A172 (cell line): Measurements from ENCODE around the gene NNMT. TPM values are rescaled to one million over a fixed set of nuclear protein-coding genes. Genes with fewer than 3 reads are reported as not detected.
"Not testable (repeated sequence)": the region's sequence is repeated elsewhere in the genome, so short reads cannot be mapped to it uniquely, and the experiment has no call there.

ENCODE experiments used
- DNase-seq: peaks from one replicate; pipeline ENCODE4 v3.0.0-alpha.2; 2015; ENCODE audit warnings: low spot score
- total RNA-seq: library from RNA; depleted of rRNA; stranded (reverse); fragments of >200 nt; shearing (Covaris generic); gene quantifications from 2 replicates; pipeline ENCODE4 v1.2.3, GENCODE V29; 2014

NNMT gene
- total RNA-seq, 1 experiment from 2014 or later, result 109 TPM

DNA sequence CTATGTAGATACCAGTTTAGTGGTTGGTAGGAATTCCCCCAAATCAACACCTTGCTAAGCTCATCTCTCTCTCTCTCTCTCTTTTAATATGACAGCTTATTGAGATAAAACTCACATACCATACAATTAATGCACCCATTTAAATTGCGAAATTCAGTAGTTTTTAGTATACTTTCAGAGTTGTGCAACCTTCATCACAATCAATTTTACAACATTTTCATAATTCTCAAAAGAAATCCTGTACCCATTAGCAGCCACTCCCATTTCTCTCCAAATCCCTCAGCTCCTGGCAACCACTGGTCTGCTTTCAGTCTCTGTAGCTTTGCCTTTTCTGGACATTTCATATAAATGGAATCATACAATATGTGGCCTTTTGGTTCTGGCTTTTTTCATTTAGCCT, 13.3 kb downstream of the NNMT start:
- DNase-seq, result no peak

DNA sequence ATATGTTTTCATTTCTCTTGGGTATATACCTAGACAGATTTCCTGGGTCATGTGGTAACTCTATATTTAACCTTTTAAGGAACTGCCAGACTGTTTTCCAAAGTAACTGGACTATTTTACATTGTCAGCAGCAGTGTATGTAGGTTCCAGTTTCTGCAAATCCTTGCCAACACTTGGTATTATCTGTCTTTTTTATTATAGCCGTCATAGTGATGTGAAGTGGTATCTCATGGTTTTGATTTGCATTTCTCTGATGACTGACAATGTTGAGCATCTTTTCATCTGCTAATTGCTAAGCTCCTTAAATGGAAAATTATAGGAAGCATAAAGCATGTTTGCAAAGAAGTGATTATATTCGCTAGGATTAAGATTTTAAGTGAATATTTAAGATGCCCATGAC, 13.9 kb downstream of the NNMT start:
- no peak for DNase-seq

DNA sequence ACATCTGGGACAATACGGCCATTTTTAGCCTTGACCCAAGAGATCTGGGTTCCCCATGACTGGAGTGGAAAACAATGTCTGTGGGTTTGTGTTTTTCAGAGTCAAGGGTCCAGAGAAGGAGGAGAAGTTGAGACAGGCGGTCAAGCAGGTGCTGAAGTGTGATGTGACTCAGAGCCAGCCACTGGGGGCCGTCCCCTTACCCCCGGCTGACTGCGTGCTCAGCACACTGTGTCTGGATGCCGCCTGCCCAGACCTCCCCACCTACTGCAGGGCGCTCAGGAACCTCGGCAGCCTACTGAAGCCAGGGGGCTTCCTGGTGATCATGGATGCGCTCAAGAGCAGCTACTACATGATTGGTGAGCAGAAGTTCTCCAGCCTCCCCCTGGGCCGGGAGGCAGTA, 15.7 kb downstream of the NNMT start:
- DNase-seq, result no peak

DNA sequence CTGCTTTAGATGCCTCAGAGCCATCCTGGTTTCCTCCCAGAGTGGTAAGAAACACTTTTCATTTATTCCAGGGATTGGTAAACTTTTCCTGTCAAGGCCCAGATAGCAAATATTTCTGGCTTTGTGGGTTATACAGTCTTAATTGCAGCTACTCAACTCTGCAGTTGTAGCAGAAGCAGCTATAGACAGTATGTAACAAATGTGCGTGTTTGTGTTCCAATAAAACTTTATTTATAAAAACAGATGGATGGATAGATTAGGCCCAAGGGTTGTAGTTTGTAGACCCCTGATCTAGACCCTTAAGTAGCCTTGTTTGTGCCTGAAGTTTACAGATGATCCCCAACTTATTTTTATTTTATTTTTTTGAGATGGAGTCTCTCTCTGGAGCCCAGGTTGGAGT, 17.9 kb downstream of the NNMT start:
- no peak for DNase-seq

DNA sequence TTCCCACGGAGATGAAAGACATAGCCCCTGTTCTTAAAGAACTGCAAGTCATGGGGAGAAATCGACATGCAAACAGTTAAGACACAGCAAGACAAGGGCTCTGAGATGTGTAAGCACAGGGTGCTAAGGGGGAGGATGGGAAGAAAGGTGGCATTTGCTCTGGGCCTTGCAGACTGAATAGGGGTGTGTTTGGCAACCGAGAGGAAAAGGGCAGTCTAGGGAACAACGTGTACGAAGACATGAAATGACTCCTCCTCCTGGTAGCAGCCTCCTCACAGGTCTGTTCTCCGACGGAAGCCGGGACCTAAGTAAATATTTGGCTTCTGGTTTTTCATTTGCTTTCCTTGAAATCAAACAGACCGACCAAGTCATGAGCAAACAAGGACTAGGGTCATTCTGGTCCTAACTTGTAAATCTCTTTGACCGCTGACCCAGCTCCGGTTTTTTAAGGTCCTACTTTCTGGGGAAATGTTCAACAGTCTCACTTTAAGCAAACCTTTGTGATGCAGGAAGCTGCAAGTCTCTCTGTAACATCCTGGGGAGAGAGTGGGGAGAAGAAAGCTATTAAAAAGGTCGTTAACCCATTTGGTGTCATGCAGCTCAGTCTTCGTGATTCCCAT, 19.7 kb downstream of the NNMT start:
- DNase-seq, result no peak

DNA sequence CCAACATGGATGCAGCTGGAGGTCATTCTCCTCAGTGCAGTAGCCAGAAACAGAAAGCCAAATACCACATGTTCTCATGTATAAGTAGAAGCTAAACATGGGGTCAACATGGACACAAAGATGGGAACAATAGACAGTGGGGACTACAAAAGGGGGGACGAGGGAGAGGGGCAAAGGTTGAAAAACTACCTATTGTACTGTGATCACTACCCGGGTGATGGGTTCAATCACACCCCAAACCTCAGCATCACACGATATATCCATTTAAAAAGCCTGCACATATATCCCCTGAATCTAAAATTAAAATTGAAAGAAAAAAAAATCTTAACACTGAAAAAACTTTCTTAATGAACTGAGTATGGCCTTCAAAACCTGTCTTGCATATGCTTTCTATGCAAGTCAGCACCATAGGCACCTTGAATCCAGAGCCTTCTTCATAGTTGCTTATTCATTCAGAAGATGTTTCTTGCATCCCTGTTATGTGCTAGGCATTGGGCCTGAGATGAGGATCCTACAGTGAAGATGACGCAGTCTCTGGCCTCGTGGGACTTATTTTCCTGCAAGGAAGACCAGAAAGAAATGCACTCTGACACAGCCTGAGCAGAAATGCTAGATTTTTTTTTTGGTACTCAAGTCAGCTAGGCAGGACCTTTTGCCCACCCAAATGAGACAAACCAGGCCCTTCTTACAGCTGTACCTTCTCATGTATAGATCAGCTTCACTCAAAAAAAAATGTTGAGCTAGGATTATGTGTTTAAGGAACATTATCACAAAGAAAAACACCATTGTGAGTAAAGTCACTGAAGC, 21.0 kb downstream of the NNMT start:
- DNase-seq, result no peak

DNA sequence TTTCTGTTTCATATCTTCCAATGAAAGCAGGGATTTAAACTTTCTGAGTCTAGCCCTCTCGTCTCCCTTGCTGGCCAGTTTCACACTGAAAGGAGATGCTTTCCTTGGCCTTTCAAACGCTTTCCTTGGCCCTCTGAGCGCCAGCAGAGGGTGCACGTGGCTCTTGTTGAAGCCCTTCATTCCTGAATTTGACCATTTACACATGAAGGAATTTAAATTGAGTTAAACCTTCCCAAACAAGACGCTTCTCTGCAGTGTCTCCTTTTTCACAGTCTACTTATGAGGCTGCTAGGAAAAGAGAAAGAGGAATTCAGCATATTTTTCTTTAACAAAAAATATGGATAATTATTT, 21.6 kb downstream of the NNMT start:
- no peak for DNase-seq

DNA sequence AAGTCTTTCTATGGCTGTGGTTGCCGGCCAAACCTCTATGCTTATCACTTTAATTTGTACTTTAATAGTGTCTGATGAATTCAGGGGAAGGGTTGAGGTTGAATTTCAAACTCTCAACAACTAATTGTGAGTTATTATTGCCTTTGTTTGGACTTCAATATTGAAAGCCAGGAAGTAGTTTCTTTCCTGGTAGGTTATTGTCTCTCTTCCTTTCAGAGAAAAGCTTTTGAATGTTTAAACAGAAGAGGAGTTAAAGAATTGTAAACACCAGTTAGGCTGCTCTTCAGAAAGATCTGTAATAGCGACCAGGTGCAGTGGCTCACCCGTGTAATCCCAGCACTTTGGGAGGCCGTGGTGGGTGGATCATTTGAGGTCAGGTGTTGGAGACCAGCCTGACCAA, 22.2 kb downstream of the NNMT start:
- DNase-seq, result no peak

DNA sequence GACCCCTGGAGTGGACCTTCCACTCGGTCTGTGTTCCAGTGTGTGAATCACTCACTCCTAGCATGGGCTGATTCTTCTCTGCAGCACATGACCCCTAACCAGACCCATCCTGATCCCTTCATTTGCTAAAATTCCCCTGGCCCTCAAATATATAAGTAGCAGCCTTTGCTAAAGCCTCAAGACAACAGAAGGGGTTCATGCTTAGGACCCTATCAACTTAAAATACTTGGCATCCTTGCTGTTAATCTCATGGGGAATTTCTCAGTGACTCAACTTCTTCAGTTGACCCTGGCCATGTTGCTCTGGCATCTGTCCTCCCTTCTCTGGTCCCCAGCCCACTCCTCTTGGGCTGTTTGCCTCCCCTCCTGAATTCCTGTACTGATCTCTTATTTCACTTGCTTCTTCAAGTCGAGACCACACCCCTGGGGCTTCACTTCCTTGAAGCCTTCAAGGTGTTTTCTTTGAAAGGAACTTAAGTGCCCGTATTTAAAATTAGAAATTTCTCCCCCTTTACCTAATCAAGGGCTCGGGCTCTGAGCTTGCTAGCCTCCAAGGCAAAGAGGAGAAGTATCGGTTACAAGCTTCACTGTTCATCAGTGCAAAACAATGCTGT, 23.6 kb downstream of the NNMT start:
- no peak for DNase-seq

DNA sequence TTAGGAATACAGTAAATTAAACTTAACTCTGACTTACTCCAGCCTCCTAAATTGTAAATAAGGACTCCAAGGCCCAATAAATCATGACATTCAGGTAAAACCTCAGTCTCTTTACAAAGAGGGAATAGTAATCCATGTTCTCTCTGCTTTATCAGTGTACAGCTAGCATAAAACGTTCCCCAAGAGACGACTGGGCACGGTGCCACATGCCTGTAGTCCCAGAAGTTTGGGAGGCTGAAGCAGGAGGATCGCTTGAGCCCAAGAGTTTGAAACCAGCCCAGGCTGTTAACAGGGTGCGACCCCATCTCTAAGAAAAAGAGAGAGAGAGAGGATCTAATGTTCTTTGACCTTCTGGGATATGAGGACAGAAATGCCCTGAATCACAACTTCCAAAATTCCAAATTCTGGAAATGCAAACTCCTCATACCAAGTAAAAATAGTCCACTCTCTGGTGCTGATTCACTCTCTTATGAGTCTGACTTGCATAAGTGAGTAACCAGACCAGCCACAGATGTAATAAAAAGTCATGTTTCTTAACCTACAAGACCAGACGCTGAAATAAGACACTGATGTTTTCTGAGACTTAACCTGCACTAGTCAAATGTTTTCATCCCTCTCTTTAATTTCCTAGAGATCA, 25.5 kb downstream of the NNMT start:
- peak; percentile 57 for DNase-seq

DNA sequence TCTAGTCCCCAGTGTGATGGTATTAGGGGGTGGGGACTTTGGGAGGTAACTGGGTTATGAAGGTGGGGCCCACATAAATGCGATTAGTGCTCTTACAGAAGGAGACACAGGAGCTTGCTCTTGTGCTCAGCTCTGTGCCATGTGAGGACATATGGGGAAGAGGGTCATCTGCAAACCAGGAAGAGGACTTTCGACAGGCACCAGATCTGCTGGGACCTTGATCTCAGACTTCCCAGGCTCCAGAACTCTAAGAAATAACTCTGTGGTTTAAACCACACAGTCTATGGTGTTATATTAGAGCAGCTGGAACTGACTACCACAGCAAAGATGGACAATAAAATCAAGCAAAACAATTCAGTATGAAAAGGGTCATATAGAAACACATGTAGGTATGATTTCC, 26.7 kb downstream of the NNMT start:
- no peak for DNase-seq

DNA sequence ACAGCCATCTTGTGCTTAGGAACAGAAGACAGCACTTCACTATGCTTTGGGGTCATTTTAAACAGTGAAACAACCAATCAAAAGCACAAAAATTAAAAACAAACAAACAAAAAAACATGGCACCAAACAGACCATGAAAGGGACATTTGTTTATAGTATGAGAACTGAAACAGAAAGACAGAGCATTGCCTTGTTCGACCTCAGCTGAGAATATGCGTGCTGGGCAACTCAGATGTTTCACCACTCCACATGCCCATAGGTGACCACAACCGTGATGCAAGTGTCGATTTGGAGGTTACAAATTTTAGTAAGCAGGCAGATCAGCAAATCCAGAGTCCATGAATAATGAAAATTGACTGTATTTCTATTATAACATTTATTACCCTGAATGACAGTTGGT, 30.0 kb downstream of the NNMT start:
- no peak for DNase-seq

DNA sequence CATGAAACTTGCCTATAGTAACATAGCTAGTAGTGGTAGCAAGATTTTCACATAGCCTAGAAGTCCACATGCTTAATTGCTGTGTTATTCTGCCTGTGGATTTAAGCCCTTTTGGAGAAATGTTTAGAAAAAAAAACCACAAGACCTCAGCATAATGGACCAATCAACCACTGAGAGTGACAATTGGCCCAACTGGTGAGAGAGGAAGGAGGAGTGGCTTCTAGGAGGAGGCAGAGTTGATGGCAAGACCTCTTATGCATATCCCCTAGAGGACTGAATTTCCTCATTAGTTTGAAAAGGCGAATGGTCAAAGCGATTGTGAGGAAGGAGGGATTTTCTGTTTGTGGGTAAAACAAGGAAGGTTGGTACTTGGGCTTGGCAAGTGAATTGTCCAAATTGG, 30.6 kb downstream of the NNMT start:
- DNase-seq, result no peak

DNA sequence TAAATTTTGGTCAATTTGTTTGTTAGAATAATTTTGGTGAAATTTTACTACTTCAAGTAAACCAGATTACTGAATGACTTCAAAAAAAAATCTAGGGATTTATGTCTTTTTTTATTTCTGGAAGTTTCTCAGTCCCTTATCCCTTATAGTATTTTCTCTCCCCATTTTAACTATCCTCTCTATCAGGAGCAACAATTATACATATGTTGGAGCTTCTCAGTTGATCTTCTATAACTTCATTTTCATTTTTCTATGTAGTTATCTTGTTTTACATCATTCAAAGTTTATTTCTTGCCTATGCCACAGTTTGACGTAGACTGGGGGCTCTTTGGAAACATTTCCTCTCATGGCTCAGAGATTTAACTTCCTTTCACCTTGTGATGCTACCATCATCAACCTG, 34.2 kb downstream of the NNMT start:
- DNase-seq, result no peak

DNA sequence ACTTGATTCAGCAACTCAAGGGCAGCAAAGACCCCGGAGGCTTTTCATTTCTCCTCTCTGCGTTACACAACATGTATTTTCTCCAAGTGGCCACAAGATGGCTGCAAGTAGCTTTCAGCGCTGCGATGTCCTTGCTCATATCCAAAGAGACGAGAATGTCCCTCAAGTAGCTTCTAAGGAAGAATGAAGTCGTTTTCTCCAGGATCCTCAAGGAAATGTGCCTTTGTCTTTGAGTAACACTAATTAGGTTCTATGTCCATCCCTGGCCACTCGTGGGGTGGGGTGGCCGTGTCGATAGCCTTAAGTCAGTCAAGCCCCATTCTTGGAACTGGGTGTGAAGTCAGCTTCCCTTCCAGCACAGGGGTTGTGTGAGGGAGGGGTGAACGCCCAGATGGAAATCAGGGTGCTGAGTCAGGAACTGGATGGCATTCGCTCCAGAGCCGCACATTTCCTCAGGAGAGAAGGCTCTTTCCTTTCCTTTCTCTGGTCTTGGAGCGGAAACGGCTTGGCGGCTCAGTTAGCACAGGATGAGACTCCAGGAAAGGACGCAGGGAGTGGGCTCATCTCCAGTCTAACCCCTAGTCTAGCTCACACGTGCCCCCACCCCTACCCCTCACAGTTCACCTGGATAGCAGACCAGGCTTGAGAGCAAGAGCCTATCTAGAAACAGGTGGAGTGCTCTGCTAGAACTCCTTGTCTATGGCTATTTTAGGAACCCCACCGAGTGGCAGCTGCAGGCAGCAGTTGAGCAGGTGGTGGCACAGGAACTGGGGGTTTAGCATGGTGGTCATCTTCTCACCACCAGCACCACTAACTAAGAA, 44.3 kb downstream of the NNMT start:
- peak; percentile 80 for DNase-seq

DNA sequence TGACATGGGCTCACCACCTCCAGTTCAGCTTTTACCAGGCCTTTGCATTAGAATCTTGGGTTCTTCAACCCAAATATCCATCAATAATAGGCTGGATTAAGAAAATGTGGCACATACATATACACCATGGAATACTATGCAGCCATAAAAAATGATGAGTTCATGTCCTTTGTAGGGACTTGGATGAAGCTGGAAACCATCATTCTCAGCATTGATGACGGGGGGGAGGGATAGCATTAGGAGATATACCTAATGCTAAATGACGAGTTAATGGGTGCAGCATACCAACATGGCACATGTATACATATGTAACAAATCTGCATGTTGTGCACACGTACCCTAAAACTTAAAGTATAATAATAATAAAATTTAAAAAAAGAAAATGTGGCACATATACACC, 45.5 kb downstream of the NNMT start:
- DNase-seq, result not testable (repeated sequence)

DNA sequence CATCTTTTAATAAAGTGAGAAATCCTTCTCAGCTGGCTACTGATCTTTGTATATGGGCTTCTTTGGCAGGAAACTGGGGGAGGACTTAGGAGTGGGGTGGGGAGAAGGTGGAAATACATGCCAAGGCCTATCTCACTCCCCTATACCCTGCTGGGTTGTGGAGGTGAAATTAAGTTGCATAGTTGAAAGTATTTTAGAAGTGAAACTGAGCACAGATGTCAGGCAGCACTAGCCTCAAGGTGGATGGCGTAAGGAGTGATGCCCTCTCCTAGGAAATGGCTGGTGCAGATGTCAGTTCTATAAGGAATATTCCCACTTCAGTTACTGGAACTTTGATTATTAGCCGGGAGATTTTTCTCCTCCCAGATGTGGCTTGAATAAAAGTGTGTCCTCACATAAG, 46.3 kb downstream of the NNMT start:
- DNase-seq, result no peak

DNA sequence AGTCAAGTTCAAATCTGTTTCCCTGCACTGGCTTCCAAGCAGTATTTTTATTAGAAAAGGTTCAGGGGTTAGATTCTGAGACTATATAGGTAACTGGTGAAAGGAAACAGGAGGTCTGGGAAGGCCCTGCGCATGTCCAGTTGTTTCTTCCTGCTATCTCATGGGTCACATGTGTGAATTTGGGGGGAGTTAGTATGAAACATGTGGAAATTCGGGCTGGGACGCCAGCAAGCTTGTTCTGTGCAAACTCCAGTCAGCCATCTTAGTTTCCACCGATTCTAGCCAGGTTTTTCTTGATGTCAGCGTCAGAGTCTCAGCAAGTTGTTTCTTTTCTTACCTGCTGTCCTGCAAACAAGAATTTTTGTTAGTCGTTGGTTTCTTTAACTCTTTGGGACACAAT, 46.8 kb downstream of the NNMT start:
- no peak for DNase-seq

DNA sequence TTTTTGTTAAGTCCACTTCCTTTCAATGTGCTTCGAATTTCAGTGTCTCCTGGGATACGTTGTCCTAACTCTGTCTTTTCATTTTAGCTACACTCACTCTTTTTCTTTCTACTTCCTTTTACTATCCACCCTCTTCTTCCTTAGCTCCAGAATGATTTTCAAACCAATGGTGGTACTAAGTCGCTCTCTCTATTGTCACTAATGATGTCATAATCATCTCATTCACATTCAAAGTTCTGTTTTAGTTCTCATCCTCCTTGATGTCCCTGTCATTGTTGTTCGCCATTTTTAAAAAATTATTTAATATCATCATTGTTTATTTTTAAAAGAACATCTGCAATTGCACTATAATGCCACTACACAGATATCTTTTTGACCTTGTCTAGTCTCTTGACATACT, 47.3 kb downstream of the NNMT start:
- no peak for DNase-seq

DNA sequence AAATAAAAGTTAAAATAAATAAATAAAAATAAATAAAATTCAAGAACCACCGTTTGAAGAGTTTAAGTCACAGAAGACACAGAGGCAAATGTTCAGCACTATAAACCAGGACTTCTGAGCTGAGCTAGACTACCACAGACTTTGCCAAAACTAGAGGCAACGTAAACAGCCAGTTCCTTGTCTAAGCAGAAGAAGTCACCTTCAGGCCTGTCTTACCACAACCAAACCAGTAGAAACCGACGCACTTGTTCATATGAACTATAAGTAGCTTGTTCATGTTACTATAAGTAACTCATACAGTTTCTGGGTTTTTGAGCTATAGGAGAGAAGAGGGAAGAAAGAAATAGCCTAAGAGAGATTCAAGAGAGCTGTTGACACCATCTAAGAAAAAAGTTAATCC, 48.3 kb downstream of the NNMT start:
- DNase-seq, result no peak

DNA sequence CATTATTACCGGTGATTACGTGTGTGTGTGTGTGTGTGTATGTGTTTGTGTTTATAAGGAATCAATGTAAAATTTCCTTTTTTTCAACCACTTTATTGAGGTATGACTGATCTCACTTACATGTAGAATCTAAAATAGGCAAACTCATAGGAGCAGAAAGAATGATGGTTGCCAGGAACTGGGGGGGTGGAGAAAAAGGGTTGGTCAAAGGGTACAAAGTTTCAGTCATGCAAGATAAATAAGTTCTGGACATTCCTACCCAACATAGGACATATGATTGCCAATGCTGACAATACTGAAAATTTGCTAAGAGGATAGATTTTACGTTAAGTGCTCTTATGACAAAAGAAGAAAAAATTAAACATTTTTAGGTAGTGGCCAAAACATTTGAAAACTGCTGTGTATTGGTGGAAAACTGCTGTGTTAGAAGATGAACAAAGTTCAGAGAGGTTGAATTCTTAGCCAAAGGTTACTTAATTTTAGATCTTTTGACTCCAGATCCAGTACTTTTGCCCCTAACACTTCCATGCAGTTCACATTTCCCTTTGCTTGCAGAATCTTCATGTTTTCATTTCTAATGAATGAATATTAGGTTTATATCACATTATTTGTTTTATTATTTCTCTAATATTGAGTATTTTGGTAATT, 49.5 kb downstream of the NNMT start:
- DNase-seq, result no peak
